ENCODE measurements around the gene HS3ST2.

Gene HS3ST2

GRCh38 chr16:22948603-22949368 lies 134.8 kb downstream of the HS3ST2 start:
- Mint-ChIP-seq H3K27ac (no peak overlapping the region), H3K27me3 (peaks cover 17% of the 10 kb centered on the region), H3K36me3 (no peaks in the 10 kb centered on the region), H3K9me3 (no peaks in the 10 kb centered on the region), H3K4me1 (peaks cover 11% of the 10 kb centered on the region), H3K4me3 (peak overlapping the region; percentile 61)
- ATAC-seq: peak; percentile 81

GRCh38 chr16:22955461-22956070 lies 141.6 kb downstream of the HS3ST2 start:
- Mint-ChIP-seq H3K9me3 (no peaks in the 10 kb centered on the region), H3K4me1 (no peaks in the 10 kb centered on the region)

DNA sequence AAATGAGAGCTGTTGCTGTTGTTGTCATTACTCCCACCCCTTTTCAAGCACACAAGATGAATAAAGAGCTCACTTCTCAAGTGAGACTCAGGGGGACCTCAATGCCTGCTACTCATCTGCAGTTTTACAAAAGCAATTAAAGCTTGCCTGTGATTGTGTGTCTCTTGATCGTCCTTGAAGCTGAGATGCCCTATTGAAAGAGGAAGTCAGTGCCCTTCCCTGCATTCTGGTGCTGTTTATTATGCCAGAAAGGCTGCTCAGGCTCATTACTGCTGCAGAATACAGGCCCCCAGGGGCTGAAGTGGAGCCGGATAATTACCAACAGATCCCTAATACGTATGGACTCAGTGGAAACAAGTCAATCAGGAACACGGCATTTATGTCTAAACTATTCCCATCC lies 147.2 kb downstream of the HS3ST2 start:
- H3K9me3 Mint-ChIP-seq: peaks cover 8% of the 10 kb centered on the region
- no peak overlapping the region for H3K4me3 Mint-ChIP-seq
- peaks cover 59% of the 10 kb centered on the region for H3K27me3 Mint-ChIP-seq
- ATAC-seq: no peak
- no peaks in the 10 kb centered on the region for H3K36me3 Mint-ChIP-seq
- H3K4me1 Mint-ChIP-seq: no peaks in the 10 kb centered on the region
- no peak overlapping the region for H3K27ac Mint-ChIP-seq

More at GRCh38 chr16:22955461-22956070, 141.6 kb downstream of the HS3ST2 start:
- H3K4me3 Mint-ChIP-seq: no peak overlapping the region
- no peak for ATAC-seq
- no peak overlapping the region for H3K27ac Mint-ChIP-seq
- H3K27me3 Mint-ChIP-seq: peaks cover 20% of the 10 kb centered on the region
- no peaks in the 10 kb centered on the region for H3K36me3 Mint-ChIP-seq

DNA sequence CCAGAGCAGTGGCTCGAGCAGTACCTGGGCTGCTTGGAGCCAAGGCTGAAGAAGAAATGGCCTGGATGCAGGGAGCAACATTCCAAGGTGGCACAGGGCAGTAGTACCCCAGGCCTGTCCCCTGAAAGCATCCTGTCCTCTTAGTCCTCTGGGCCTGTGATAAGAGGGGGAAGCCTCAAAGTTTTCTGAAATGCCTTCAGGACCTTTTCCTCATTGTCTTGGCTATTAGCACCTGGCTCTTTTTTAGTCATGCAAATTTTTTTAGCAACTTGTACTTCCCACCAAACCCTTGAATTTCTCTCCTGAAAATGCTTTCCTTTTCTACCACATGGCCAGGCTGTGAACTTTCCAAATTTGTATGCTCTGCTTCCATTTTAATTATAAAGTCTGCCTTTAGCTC lies 148.9 kb downstream of the HS3ST2 start:
- no peaks in the 10 kb centered on the region for H3K4me1 Mint-ChIP-seq
- peaks cover 61% of the 10 kb centered on the region for H3K27me3 Mint-ChIP-seq
- peaks cover 8% of the 10 kb centered on the region for H3K9me3 Mint-ChIP-seq
- no peak for ATAC-seq
- H3K27ac Mint-ChIP-seq: no peak overlapping the region
- no peak overlapping the region for H3K4me3 Mint-ChIP-seq
- H3K36me3 Mint-ChIP-seq: no peaks in the 10 kb centered on the region

Data from stimulated activated memory B cell treated with anti-CD40 and anti-IgM and Interleukin-4, amounts not matched to agents 10 μg/mL and 1 μg/mL and 100 μg/mL, for 72 hours (primary cell).